GM21381 (cell line): ENCODE measurements around the gene CYLD.

ENCODE experiments used
- ATAC-seq: cut with Tn5 transposase; IDR thresholded peaks from one replicate; pipeline ENCODE4 v1.9.1; 2021; ENCODE audit warnings: mild to moderate bottlenecking, moderate library complexity; ENCODE audit not compliant: unreplicated experiment

Gene CYLD

DNA sequence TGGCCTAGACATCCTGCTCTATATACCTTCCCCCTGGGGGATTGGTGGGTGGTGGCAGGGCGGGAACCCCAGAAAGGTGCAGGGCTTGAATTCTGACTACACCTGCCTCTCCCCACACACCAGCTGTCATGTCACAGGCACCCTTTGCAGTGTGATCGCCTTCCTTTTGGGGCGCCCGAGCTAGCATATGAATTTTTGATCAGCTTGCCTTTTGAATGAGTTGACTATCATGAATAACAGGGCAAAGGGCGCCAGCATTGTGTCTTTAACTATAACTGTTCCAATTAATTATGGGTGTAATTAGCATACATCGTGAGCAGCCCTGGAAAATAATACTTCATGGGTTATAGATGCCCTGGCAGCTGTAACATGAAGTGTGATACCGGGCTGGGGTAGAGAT is 72.7 kb downstream of the CYLD start:
- ATAC-seq = no peak

DNA sequence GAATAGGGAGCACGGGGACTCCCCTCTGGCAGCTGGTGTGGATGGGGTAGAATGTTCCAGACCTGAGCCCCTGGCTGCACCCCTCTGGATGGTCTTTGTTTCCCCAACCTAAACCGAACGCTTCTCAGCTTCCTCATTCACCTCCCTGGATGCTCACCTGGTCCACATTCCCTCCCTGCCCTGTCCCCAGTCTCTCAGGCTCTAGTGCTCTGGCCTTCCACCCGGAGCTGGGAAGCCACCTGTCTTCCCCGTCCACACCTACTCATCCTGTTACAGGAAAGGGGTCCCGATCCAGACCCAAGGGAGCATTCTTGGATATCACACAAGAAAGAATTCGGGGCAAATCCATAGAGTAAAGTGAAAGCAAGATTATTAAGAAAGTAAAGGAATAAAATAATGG is 73.5 kb downstream of the CYLD start:
- no peak for ATAC-seq

DNA sequence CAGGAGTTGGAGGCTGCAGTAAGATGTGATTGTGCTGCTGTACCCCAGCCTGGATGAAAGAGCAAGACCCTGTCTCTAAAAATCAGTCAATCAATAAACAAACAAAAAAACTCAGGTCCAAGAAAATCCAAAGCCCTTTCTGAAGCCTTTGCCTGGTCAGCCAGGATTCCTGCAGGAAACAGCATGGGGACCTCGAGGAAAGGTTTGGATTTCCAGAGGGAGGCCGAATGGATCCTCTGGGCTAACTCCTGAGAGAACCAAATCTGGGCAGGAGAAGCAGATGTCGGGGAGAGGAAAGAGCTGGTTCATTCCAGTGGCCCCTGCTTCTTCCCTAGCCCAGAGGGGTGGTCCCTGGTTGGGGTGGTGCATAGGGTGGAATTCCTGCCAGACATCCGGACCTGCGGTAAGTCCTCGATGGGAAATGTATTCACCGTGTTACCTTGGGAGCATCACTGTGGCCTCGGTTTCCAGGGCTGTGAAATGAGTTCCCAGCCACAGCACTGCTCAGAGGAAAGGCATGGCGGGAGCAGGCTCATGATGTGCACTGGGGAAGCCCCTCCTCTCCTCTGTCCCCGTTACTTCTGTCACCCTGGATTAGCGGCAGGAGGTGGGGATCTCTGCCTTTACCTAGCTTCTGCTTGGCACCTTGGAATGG is 75.1 kb downstream of the CYLD start:
- no peak for ATAC-seq

DNA sequence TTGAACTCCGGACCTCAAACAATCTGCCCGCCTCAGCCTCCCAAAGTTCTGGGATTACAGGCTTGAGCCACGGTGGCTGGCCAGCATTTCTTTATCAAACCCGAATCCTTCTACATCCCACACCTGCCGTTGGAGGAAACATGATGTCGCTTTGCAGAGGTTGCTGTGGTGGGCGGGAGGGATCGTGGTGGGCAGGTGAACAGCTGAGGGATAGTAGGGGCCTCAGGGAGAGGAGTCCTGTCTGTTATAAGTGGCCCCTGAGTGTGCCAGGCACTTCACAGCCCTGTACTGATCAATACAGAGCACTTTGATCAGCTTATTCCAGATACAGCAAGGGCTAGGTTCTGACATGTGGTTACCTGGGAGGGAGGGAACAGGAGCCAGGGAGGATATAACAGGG is 76.5 kb downstream of the CYLD start:
- ATAC-seq = no peak

DNA sequence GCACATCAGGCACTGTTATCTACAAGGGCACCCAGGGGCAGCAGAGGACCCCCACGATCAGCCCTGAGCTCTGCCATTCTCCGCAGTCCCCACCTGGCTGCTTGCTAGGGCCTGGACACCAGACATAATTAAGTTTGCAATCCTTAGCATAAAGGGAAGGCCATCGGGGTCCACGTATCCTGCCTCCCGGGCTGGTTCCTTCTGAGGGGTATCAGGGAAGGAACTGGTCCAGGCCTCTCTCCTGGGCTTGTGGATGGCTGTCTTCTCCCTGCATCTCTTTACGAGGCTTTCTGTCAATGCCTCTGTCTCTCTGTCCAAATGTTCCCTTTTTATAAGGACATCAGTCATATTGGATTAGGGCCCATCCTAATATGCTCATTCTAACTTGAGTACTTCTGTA is 77.8 kb downstream of the CYLD start:
- ATAC-seq = no peak

DNA sequence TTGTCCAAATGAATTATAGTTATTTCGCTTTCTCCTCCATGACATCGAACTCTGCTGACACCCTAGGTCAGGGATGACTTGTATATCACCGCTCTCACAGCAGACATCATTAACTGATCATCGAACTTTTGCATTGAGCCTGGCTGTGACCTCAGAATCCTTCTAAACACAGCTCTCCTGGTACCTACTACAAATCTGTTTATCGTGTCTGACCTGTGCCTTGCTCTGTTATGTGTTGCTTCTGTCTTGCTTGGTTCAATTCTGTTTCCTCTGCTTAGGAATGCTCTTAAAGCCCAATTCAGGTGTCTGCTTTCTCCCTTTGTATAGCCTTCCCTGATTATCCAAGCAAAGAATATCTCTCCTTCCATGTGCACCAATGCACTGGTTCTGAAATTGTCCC is 78.3 kb downstream of the CYLD start:
- ATAC-seq = no peak

DNA sequence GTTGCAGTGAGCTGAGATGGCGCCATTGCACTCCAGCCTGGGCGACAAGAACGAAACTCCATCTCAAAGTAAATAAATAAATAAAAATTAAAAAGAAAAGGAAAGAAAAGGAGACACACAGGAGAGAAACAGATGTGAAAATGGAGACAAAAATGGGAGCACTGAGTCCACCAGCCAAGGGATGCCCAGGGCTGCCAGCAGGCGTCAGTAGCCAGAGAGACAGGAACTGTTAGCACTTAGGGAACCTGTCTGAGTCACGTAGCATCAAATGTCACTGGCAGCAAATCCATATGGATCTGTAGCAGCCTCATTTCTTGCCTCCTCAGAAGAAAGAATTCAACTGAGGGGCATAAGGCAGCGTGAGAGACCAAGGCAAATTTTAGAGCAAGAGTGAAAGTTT is 79.7 kb downstream of the CYLD start:
- ATAC-seq = no peak

DNA sequence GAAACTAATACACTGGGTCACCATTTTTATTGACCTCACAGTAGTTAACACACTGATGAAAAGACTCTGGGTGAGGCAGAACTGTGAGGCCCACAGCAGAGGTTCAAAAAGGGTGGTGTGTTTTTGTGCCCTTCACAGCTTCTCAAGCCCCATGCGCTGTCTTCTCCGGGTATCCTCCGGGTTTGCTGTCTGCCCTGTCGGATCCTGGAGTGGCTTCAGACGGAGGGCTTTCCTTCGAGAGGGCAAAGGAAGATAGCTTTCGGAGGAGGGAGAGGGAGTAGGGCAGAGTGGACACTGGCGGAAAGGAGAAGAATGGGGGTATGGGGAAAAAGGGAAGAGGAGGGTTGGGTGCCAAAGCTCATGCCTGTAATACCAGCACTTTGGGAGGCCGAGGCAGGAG is 80.8 kb downstream of the CYLD start:
- no peak for ATAC-seq

DNA sequence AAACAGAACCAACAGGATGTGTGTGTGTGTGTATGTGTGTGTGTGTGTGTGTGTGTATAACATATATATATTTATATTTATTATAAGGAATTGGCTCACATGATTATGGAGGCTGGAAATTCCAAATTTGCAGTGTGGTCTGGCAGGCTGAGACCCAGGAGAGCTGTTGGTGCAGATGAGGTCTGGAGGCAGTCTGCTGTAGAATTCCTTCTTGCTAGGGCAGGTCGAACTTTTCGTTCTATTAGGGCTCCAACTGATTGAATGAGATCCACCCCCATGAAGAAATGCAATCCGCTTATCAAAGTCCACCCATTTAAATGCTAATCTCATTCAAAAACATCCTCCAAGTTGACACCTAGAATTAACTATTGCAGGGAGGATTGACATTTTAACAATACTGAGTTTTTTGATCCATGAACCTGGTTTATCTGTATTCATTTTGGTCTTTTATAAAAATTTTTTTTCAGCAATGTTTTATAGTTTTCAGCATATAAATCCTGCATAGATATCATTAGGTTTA is 85.0 kb downstream of the CYLD start:
- no peak for ATAC-seq

DNA sequence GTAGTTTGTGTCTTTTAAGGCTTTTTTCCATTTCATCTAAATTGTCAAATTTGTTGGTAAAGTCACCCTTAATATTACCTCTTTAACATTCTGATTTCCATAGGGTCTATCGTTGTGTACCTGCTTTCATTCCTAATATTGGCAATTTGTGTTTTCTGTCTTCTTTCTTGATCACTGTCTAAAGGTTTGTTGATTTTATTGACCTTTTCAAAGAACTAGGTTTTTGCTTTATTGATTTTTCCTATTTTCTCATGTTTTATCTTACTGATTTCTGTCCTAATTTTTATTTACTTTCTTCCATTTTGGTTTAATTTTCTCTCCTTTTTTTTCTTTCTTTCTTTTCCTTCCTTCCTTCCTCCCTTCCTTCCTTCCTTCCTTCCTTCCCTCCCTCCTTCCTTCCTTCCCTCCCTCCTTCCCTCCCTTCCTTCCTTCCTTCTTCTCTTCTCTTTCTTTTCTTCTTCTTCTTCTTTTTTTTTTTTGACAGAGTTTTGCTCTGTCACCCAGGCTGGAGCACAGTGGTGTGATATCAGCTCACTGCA is 86.3 kb downstream of the CYLD start:
- no peak for ATAC-seq

DNA sequence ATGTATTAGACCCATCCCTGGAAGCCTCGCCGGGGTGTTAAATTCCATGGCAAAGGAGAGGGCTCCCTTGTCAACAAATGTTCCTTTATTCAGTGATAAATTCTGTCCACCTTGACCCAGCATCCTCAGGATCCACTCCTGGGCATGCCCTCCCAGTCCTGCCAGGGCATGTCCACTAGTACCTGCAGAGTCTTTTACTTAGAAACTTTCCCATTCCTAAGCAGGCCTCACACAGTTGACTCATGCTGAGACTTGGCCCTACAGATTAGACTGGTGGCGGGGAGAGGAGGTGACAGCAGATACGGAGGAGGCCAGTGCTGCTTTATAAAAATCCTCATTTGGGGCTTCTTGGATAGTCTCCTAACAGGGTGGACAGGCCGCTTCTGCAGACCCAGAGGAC is 88.8 kb downstream of the CYLD start:
- ATAC-seq = no peak

DNA sequence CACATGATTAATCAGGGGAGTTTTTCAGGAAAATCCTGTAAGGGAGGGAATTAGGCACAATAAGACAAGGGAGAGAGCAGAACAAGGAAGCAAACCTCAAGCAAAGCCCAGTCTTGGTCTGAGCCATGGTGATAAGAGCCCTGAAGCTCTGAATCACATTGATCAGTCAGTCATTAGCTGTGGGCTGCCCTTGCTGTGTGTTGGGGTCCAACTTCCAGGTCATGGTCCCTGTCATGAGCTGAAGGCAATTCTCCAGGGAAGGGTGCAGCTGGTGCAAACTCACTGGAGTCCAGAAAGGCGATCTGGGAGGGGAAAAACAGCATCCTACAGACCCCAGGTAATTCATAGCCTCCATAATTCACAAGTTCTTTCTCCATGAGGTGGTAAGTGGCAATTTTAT is 89.9 kb downstream of the CYLD start:
- ATAC-seq = no peak

DNA sequence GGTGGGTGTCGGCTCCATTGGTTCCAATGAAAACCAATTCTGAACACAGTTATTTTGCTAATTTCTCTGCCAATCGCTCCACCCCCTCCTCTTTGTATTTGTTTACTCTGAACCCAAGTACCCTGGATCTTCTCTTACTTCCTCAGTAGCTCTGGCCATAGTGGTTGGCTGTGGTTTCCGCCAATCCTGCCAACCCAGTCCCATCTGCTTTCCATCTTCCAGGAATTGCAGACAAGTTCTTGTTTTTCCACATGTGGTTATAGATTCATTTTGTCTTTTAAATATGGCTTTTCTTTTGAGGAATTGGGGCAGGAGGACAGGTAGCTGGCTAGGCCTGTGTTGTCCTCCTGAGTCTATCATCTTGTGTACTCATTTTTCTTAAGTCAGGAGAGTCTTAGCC is 92.0 kb downstream of the CYLD start:
- no peak for ATAC-seq

DNA sequence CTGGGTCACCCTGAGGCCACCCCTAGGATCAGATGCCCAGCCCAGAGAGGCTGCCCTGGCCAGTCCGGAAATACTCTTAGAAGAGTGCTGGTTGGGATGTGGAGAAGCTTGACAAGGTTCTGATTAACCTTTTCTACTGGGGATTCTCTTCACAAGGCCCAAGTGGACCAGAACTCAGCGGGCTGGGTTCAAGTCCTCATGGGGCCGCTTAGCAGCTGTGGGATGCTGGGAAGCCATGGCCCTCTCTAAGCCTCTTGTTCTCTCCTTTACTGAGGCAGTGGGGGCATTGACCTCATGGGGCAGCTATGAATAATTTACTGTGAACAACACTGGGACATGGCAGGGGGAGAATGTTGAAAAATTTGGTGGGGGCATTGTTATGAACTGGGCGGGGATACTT is 92.8 kb downstream of the CYLD start:
- no peak for ATAC-seq

DNA sequence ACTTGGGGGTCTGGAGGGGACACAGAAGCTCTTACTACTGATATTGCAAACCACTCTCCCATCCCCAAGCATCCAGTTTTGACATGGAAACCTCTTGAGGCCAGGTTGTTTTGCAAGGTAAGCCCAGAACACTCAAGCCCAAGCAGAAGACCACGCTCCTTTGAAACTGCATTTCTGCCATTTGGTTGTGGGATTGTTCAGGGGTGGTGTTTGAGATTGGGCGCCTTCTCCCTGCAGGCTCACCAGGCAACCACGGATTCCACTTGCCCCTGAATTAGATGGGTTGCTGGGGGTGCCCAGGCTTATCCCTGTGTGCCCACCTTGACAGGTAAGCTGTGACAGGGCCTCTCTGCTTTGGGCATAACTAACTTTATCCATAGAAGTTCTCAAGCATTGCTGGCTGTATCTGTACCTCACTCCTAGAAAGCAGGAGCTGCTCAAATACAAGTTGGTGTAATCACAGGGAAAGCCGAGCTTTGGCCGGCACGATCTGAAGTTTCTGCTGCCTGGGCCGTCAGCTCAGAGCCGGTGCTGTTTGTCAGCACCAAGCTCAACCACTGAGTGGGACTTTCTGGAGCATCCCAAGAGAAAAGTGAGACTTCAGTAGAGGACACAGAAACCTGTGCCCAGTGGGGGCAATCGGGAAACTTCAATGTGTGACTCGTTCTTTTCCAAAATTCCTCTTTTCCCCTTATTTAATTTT is 93.6 kb downstream of the CYLD start:
- ATAC-seq = no peak

DNA sequence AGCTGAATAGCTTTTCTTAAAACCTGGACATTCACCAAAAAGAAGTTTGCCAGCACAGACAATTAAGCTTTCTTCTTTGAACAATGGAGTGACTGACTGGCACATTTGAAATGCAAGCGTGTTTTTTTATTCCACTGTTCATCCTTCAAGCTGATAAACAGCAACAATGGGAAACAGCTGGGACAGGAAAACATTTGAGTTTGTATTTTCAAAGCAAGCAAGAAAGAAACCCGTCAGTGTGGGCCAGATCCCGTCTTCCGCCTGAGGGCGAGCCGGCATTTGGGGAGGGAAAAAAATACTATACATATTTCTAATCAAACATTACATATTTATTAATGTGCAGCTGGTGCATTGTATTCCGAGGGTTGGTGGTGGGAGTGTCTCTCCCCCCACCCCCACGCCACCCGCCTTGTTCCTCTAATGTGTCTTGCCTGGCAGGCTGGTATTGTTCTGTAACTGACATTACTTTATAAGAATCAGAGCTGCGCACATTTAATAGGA is 94.3 kb downstream of the CYLD start:
- ATAC-seq = no peak

DNA sequence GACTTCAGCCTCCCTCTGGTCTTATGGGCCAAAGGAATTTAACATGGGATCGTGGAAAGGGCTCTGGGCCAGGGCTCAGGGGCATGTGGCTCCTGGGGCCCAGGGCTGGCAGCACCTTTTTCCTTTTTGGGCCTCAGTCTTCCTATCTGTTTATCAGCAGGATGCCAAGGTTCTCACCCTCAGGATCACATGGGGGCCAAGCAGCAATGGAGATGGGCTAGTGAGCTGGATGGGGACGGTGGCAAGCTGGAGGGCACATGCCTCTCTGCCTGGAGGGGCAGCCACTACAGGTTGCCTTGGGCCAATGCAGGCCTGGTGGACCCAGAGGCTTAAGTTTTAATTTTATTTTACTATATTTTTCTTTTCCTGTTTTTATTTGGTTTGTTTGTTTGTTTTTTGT is 95.4 kb downstream of the CYLD start:
- ATAC-seq = no peak

DNA sequence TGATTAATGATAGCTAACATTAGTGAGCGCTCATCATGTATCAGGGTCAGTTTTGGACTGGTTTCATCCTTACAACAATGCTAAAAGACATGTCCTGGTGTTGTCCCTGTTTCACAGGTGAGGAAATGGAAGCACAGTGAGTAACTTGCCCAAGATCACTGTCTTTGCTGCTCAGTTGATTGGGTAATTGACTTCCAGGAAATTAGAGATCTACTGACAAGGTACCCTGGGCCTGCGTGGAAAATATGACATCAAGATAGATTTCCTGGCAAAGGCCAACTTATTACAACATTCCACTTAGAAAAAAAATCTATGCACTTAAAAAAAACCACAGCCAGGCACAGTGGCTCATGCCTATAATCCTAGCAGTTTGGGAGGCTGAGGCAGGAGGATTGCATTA is 96.3 kb downstream of the CYLD start:
- ATAC-seq = no peak

DNA sequence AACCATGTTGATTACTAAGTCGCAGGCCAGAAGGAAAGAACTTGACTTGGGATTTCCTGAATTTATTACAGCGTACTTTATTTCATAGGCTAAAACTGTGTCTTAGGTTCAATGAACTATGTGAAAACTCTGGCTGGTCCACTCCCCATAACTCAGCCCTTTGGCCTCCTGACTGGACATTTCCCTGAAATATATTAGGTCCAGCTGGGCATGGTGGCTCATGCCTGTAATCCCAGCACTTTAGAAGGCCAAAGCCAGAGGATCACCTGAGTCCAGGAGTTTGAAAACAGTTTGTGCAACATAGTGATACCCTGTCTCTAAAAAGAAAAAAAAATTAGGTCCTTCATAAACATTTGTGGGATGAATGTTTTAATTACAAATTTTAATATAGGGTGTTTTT is 97.0 kb downstream of the CYLD start:
- ATAC-seq = no peak

DNA sequence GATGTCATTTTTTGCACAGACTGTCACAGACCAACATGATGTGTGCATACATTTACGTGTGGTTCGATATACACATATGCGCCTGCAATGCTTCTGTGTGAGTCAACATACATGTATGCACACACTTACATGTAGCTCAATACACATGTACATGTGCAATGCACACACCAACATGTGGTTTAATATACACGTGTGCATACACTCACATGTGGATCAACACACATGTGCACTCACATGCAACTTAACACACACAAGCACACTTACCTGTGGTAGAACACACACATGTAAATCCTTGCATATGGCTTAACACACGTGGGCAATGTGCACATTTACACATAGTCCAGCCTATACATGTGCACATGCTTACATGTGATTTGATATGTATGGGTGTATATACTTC is 97.5 kb downstream of the CYLD start:
- ATAC-seq = no peak

DNA sequence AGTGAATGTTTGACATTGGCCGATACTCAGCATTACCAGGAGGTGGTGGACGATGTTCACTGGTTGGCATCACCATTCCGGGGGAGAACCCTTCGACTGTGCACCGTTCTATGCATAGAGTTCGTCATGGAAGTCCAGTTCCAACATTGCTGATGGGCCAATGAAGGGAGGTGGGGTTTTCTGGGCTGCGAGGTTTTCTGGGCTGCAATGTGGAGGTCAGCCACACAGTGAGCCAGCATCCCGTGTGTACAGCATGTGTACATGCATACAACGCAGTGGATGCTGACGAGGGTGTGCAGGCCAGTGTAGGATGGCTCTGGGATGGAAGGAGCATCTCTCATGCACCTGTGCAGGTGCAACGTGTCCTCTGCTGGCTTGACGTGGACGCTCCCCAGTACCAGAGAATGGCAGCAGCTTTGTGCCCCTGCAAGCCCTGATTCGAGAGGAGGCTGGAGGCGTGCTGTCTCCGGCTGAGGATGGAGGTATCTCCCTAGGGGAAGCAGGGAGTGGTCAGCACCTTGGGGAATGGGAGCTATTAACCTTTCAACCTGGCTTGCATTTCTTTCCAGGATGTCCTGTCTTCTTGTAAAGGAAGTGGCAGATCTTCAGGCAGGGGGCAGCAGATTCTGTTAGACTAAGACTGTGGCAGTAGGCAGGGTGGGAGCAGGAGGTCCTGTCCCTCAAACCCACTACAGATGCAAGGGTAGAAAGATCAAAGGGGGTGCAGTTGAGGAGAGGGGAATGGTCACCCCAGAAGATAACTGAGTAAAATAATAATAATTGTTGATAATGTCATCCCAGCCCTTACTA is 98.2 kb downstream of the CYLD start:
- no peak for ATAC-seq
